ELR (cell line): ENCODE results near the gene FBN2.

Experiments used
- DNase-seq: peaks from one replicate; pipeline ENCODE4 v3.0.0-alpha.2; 2015; ENCODE audit warnings: low read depth

Gene FBN2

GRCh38 chr5:128252756-128253155, 285.3 kb downstream of the FBN2 start:
- DNase-seq = no peak

DNA sequence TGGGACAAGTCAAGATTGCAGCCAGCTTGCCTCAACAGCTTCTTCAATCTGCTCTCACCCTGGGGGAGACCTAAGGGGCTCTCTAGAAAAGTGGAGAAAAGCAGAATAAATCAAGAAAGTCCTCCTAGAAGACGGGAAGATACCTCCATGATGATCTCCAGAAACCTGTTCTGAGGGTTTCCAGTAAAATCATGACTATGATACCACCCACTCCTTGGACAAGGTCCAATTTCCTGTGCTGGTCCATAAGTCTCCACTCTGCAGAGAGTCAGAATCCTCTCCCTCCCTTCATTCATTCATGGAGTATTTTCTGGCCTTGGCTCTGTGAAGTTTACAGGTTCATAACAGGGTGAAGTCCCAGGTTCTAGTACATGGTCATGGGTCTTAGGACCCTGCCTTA, 285.8 kb downstream of the FBN2 start:
- no peak for DNase-seq

DNA sequence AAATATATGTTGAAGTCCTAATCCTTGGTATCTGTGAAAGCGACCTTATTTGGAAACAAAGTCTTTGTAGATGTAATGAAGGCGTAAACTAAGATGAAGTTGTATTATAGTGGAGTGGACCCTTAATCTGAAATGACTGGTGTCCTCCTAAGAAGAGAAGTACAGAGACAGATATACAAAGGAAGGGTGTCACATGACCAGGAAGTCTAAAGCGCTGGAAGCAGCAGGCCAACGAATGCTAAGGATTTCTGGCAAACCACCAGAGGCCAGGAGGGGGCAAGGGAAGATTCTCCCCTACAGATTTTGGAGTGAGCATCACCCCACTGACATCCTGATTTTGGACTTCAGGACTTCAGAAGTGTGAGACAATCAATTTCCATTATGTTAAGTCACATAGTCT, 292.1 kb downstream of the FBN2 start:
- DNase-seq = no peak

GRCh38 chr5:128243958-128244582, 294.0 kb downstream of the FBN2 start:
- no peak for DNase-seq

DNA sequence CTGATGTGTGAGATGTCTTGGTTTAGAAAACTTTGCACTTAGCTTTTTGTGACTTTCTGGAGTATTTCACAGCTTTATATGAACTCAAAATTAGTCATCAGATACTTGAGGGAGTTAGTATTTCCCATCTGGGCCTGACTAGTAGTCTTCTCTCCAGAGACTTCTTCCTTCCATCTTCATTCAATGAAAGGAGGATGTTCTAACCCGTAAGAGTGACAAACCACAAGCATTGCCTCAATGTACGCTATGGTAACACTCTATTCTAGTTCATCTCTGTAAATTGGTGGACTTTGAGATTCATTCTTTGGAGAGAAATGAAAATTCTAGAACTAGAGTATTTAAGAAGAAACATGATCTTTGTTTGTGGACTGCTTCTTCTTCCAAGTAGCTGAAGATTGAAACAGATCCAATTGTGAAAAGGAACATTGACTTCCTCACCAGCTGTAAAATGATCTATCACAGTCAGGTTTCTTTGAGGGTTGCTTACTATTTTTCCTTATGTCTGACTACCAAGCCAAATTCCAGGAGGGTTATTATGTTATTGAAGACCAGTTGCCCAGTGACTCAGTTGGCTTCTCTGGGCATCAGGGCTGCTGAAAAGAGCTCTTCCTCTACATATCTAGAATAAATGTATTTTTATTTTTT, 296.9 kb downstream of the FBN2 start:
- DNase-seq = peak; percentile 11

DNA sequence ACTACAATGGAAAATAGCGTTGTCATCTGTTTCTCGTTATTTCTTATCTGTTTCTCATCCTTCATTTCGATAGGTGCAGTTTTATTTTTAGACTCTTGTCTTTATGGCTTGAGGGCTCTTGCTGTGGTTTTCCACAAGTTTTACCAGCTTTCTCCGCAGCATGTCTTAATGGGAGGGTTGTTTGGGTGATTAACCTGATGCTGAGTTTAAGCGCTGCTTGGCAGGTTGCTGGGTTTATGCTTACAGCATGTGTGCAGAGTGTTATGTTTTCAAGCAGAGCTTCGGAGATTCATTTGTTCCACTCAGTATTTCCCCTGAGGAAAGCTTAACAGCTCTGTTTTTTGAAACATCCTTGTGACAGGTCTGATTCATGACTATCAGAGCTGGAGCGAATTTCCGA, 300.5 kb downstream of the FBN2 start:
- DNase-seq = no peak

- no peak for DNase-seq
Measured at GRCh38 chr5:128237000-128237399, 301.0 kb downstream of the FBN2 start.

GRCh38 chr5:128236334-128236733, 301.7 kb downstream of the FBN2 start:
- DNase-seq = no peak

DNA sequence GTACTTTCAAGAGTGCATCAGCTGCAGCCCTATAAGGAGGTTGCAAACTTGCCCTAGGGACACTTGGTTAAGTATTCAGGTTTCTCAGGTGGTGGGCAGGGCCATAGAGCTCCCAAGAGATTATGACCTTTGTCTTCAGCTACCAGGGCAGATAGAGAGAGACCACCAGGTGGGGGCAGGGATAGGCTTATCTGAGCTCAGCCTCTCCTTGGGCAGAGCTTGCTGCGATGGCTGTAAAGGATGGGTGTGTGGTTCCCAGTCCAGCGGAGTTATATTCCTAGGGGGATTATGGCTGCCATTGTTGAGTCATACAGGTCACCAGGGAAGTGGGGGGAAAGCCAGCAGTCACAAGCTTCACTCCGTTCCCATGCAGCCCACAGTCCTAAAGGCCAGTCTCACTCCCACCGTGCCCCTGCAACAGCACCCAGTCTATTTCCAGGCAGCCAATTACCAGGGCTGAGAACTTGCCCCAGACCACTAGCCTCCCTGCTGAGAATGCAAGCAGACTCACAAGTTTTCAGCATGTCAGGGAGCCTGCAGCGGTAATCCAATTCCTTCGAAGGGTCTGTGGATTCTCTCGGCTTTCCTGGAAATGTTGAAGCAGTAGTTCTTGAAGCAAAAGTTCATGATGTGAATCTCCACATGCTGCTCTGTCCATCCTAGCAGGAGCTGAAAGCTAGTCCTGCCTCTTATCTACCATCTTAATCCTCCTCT, 303.0 kb downstream of the FBN2 start:
- no peak for DNase-seq

DNA sequence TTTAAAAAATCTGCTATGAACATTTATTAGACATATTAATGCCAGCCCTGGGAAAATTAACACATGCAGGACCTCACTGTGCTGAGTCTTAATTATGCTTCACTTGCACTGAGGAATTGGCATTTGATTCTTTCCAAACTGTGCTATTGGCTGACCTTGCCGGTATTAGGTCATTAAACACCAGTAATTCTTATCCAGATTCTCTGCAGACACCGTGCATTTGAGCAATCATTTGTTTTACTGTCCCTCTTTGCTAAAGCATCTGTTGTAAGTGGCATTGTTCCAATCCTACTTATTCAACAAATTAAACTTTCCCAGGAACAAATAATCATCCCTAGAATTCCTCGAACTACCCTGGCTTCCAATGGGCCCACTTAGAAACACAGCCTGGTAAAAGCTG, 309.5 kb downstream of the FBN2 start:
- DNase-seq = no peak

- DNase-seq = peak; percentile 89
Measured at GRCh38 chr5:128228008-128228407, 310.0 kb downstream of the FBN2 start.

DNA sequence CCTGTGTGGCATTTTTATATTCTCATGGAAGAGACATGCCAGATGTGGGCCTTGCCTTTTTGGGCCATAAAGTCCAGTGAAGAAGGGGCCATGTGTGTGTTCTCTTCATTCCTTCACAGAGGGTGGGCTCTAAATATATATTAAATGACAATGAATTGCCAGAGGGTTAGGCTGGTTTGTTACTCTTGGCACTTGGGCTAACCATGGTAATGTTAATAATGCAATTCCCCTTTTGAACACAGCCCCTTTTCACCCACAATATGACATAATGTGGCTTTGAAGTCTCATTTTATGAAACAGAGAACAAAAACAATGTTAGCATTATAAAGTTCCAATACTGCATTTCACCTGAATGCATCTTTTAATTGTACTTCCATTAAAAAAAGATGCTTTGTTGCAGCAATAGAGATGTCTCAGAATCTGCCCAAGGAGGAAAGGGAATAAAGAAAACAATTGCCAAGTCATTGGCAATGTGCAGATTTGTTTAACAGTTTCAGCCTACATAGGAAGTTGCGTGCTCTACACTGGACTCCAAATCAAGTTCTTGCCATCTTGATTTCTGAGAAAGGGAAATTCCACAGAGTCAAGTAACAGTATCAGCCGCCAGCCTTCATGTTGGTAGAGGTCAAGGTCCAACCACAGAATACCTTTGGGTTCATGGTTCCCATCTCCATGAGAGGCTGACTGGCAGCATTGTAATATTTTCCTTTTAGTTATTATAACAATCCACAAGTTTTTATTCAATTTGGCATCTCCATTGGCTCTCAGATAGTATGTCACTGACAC, 312.6 kb downstream of the FBN2 start:
- no peak for DNase-seq

GRCh38 chr5:128224336-128224735, 313.7 kb downstream of the FBN2 start:
- no peak for DNase-seq

- DNase-seq = no peak
Measured at GRCh38 chr5:128220841-128221240, 317.2 kb downstream of the FBN2 start.

- DNase-seq = peak; percentile 71
Measured at GRCh38 chr5:128216860-128217531, 321.0 kb downstream of the FBN2 start.

DNA sequence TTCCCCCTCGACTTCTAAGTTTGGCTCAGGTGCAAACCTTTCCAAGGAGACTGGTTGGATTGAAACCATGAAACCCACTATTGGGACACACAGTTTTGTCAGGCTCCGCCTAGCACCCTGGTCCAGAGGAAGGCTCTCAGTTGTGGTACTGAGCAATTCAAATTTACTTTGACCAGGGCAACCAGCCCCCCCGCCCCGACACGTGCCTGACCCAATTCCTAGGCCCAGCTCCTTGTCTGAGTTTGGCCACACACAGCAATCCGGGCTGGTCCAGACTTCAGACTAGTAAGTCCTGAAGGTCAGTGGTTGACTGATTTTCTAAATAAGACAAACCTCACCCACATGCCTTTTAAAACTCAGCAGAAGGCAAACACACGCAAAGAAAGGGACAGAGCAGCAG, 321.8 kb downstream of the FBN2 start:
- no peak for DNase-seq

DNA sequence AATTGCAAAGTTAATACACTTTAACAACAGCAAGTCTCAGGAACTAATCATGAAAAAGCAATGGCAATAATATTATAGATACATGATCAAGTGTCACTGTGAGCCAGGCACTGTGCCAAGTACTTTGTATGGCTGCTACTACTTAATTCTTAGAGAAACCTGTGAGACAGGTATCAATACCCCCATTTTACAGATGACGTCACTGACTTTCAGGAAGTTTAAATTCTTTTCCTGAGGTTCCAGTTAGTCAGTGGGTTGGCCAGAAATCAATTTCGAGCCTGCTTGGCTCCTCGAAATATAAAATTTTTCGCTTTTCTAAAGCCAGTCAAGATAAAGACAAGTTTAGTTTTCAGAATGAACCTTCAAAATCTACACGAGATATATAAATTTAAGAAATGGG, 324.2 kb downstream of the FBN2 start:
- DNase-seq = no peak

GRCh38 chr5:128213340-128213739, 324.7 kb downstream of the FBN2 start:
- peak; percentile 73 for DNase-seq

- no peak for DNase-seq
Measured at GRCh38 chr5:128212191-128212806, 325.7 kb downstream of the FBN2 start.

GRCh38 chr5:128208436-128208835, 329.6 kb downstream of the FBN2 start:
- no peak for DNase-seq
